Right lobe of liver (tissue), 6 donors: Measurements from ENCODE around the gene FGFR2. TPM values are rescaled to one million over a fixed set of nuclear protein-coding genes. Genes with fewer than 3 reads are reported as not detected.

Experiments used
- ATAC-seq, 4 donors: fragments of 200-7000 bp; cut with Tn5 transposase; one replicate each; pipeline ENCODE4 v1.9.1; 2020; ENCODE audit warnings: mild to moderate bottlenecking in 4 of 4, moderate library complexity in 4 of 4
- DNase-seq, 3 donors: peaks; one replicate each; pipeline ENCODE4 v3.0.0-alpha.2; 2020
- H3K27ac ChIP-seq, 3 donors: fragments of 200-600 bp; one replicate each; pipeline ENCODE4 v1.8.0; 2022
- H3K27me3 ChIP-seq, 2 donors: fragments of 200-600 bp; one replicate each; pipeline ENCODE4 v1.8.0; 2022
- H3K36me3 ChIP-seq, 4 donors: fragments of 200-600 bp; sonication (generic) in 1 of 4; one replicate each; pipeline versions ENCODE4 v1.5.1 to v1.8.0; 2017 to 2022; ENCODE audit warnings: control low read depth in 1 of 4
- H3K4me1 ChIP-seq, 4 donors: fragments of 200-600 bp; sonication (generic) in 1 of 4; one replicate each; pipeline versions ENCODE4 v1.5.1 to v1.8.0; 2017 to 2022; ENCODE audit warnings: control low read depth in 1 of 4
- H3K4me3 ChIP-seq, 3 donors: fragments of 200-600 bp; one replicate each; pipeline ENCODE4 v1.8.0; 2022
- H3K9me3 ChIP-seq, 4 donors: fragments of 200-600 bp; sonication (generic) in 1 of 4; one replicate each; pipeline versions ENCODE4 v1.5.1 to v1.8.0; 2017 to 2022; ENCODE audit warnings: control low read depth in 1 of 4
- POLR2A ChIP-seq: fragments of 450-650 bp; IDR thresholded peaks from one replicate; pipeline ENCODE4 v1.6.1; 2017; ENCODE audit warnings: antibody characterized with exemption, mild to moderate bottlenecking
- WGBS: methylation state at CpG from one replicate; pipeline ENCODE4 v1.1.6; 2018; ENCODE audit warnings: low coverage, low lambda C conversion rate; ENCODE audit not compliant: insufficient coverage; ENCODE audit errors: missing lambda C conversion rate; 5-methylcytosine and 5-hydroxymethylcytosine counted together
- intact Hi-C, 2 donors: fragments of 100-400 bp; cut with DNase I; formaldehyde crosslinking; loops; one replicate each; pipeline versions ENCODE4 v1.11.2 to v1.14.1; 2022
- long read RNA-seq: library from polyadenylated mRNA; unstranded; transcript quantifications from one replicate; pipeline ENCODE4 v2.0.0, GENCODE V29; 2019
- total RNA-seq, 6 experiments: library from RNA; depleted of rRNA in 2 of 6; stranded (reverse); fragments of >200 nt in 2 of 6; fragmentation: NEBNext Ultra II Directional in 3 of 6; extraction: Animal tissue kit (Norgen Biotek cat#: 25700) in 3 of 6; gene quantifications; one replicate each; pipeline versions ENCODE4 v1.1.0 to v1.2.4, GENCODE V29; 2016 to 2023
- TF ChIP-seq, protein P1 (sequence below), 4 donors: fragments of 200-600 bp in 3 of 4; fragments of 450-650 bp in 1 of 4; IDR thresholded peaks; one replicate each; pipeline versions ENCODE4 v1.5.1 to v1.8.0; 2016 to 2022; ENCODE audit warnings: antibody characterized with exemption in 4 of 4, mild to moderate bottlenecking in 2 of 4
- donor health status: DM: no; HTN: yes; CAD: no.
- donor health status: DM: no; HTN: no; CAD: no.
- donor health status: DM: no; HTN: no; CAD: no.
- donor health status: DM: no; HTN: yes; CAD: no.
- donor health status: DM: no; HTN: yes; CAD: no.

The FGFR2 gene
- 10 to 100 TPM; 14.4 to 33.7 (median 23.0) TPM for total RNA-seq
- long read RNA-seq, result 0 reads

DNA sequence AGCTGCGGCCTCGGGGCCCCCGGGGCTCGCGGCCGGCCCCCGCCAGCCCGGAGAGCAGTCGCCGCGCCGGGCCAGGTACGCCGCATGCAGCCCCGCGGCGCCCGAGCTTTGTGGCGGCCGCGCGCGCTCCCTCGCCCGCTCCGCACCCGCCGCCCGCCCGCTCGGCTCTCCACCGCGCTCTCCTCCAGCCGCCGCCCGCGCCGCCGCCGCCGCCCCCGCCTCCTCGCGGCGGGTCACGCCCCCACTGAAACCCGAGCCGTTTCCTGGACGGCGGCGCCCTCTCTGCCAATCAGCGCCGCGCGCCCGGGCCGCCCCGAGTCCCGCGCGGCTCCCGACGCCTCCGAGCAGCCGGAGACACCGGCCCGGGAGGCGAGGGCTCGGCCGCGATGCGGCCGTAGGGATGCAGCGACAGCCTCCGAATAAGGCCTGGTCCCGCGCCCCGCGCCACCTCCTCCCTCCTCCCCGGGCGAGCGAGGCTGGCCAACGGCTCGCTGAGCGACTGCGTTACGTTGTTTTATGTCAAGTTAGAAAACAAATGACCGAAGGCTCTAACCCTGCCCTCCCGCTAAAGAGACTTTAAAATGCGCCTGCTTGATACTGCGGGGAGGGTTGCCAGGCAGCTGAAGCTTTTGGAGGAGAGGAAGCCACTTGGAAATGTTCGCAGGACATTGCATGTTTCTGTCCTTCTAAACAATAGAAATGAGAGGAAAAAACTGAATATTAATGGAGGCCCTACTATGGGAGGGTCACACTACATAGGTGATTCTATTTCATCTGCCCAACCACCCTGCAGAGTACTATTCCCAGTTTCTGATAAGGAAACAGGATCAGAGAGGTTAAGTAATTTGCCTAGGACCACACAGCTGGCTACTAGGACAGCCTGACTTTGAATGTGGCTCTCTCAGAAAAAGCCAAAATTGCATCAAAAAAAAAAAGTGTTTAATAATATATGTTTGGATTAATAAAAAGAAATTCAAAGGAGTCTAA lies at the start of gene FGFR2:
FGFR2 (minus strand) TSS at position 182 of the 987 bp plus-strand sequence. CDS start 4,627 bp downstream, outside the sequence.
- Histone ChIP-seq H3K27me3 (peaks cover 0 to 5% of the 10 kb centered on the region in 2 donors), H3K9me3 (no peaks in the 10 kb centered on the region), H3K4me1 (peaks cover 0 to 15% (median 0%) of the 10 kb centered on the region in 4 donors), H3K27ac (peak within 1 kb of the TSS; percentile 24 to 44 (median 33)), H3K36me3 (no peaks in the 10 kb centered on the region), H3K4me3 (peak within 1 kb of the TSS; percentile 48 to 59 (median 53))
- peak; percentile 82 to 86 (median 83) for DNase-seq
- TF ChIP-seq POLR2A, result peak; percentile 82
- TF ChIP-seq, protein P1, sequence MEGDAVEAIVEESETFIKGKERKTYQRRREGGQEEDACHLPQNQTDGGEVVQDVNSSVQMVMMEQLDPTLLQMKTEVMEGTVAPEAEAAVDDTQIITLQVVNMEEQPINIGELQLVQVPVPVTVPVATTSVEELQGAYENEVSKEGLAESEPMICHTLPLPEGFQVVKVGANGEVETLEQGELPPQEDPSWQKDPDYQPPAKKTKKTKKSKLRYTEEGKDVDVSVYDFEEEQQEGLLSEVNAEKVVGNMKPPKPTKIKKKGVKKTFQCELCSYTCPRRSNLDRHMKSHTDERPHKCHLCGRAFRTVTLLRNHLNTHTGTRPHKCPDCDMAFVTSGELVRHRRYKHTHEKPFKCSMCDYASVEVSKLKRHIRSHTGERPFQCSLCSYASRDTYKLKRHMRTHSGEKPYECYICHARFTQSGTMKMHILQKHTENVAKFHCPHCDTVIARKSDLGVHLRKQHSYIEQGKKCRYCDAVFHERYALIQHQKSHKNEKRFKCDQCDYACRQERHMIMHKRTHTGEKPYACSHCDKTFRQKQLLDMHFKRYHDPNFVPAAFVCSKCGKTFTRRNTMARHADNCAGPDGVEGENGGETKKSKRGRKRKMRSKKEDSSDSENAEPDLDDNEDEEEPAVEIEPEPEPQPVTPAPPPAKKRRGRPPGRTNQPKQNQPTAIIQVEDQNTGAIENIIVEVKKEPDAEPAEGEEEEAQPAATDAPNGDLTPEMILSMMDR (IDR thresholded peaks at IDR 0.05), result peak in 1 of 4 donors; percentile 6
- 0% methylated on average over 6 of the region's 92 CpGs for WGBS
- peak; percentile 87 to 97 (median 94) for ATAC-seq
- intact Hi-C loops, result no loop called here

- WGBS, result 72% methylated on average over 4 of the region's 4 CpGs
- DNase-seq, result no peak
Observed at GRCh38 chr10:121647401-121647800, 49.2 kb upstream of the FGFR2 start.

GRCh38 chr10:121645696-121646095 lies 47.5 kb upstream of the FGFR2 start:
- Histone ChIP-seq H3K27me3 (no peaks in the 10 kb centered on the region), H3K36me3 (no peaks in the 10 kb centered on the region), H3K4me1 (no peaks in the 10 kb centered on the region), H3K27ac (no peak overlapping the region), H3K9me3 (no peaks in the 10 kb centered on the region), H3K4me3 (no peak overlapping the region)
- DNase-seq (no peak), ATAC-seq (no peak)
- intact Hi-C loops, result no loop called here
- WGBS, result 60% methylated on average over 5 of the region's 7 CpGs
- no peak for TF ChIP-seq POLR2A
- TF ChIP-seq, protein P1 (IDR thresholded peaks at IDR 0.05), result no peak

More at GRCh38 chr10:121647401-121647800, 49.2 kb upstream of the FGFR2 start:
- Histone ChIP-seq H3K4me3 (no peak overlapping the region), H3K36me3 (no peaks in the 10 kb centered on the region), H3K4me1 (no peaks in the 10 kb centered on the region), H3K9me3 (no peaks in the 10 kb centered on the region), H3K27ac (no peak overlapping the region), H3K27me3 (no peaks in the 10 kb centered on the region)
- no peak for TF ChIP-seq POLR2A
- TF ChIP-seq, protein P1 (IDR thresholded peaks at IDR 0.05), result no peak
- intact Hi-C loops, result no loop called here
- ATAC-seq, result no peak

GRCh38 chr10:121644501-121644900 lies 46.3 kb upstream of the FGFR2 start:
- intact Hi-C loops, result no loop called here
- H3K4me1 ChIP-seq, result no peaks in the 10 kb centered on the region
- WGBS, result no CpG with 5 or more reads among the region's 2 CpGs
- H3K27me3 ChIP-seq, result no peaks in the 10 kb centered on the region
- H3K36me3 ChIP-seq, result no peaks in the 10 kb centered on the region
- peak in 1 of 4 donors; percentile 24 for ATAC-seq
- no peak overlapping the region for H3K4me3 ChIP-seq
- H3K27ac ChIP-seq, result no peak overlapping the region
- TF ChIP-seq POLR2A, result no peak
- TF ChIP-seq, protein P1 (IDR thresholded peaks at IDR 0.05), result no peak
- no peaks in the 10 kb centered on the region for H3K9me3 ChIP-seq
- DNase-seq, result no peak
